PFSK-1 (cell line): ENCODE measurements around the gene AHNAK2.

Source experiments
- FOXP2 ChIP-seq: optimal IDR thresholded peaks from 2 replicates; pipeline ENCODE3; 2011; ENCODE audit warnings: borderline replicate concordance, control low read depth, inconsistent platforms; ENCODE audit not compliant: insufficient read depth; ENCODE audit errors: extremely low read length, extremely low read depth
- POLR2AphosphoS5 ChIP-seq: IDR thresholded peaks from 2 replicates; pipeline ENCODE4 v1.6.1; 2012; ENCODE audit warnings: low read depth, mild to moderate bottlenecking, control low read depth, low read length, moderate library complexity
- SIN3A ChIP-seq: IDR thresholded peaks from 2 replicates; pipeline ENCODE4 v1.6.1; 2012; ENCODE audit warnings: mild to moderate bottlenecking, low read length, moderate library complexity, borderline replicate concordance; ENCODE audit not compliant: insufficient read depth
- TAF1 ChIP-seq: IDR thresholded peaks from 2 replicates; pipeline ENCODE4 v1.6.1; 2012; ENCODE audit warnings: low read length, control low read depth, borderline replicate concordance; ENCODE audit not compliant: insufficient read depth
- TF ChIP-seq, protein P1 (sequence below), 2 experiments: IDR thresholded peaks; 2 replicates each; pipeline versions ENCODE4 v1.6.1 to v1.8.0; 2011 to 2012; ENCODE audit warnings: low read depth in 2 of 2, low read length in 2 of 2, control low read depth in 1 of 2, inconsistent platforms in 1 of 2, mild to moderate bottlenecking in 1 of 2, moderate library complexity in 1 of 2; ENCODE audit not compliant: insufficient read depth in 1 of 2

Gene AHNAK2

DNA sequence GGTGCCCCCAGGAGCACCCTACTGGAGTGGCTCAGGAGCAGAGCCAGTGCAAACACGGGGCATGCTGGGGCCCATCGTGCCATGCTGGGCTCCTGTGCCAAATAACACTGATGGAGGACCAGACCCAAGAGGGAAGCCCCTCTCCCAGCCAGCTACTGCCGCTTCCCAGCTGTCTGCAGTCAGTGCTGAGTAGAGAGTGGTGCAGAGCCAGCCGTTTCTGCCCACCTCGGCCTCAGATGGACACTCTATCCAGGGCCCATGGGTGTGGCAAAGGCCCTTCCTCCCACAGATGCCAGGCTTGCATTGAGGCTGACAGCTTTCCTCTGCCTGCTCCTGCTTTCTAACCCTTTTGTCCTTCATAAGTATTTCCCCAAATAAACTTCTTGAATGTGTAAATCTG, 20.6 kb upstream of the AHNAK2 start:
- no peak for TF ChIP-seq TAF1
- no peak for TF ChIP-seq SIN3A
- TF ChIP-seq, protein P1, sequence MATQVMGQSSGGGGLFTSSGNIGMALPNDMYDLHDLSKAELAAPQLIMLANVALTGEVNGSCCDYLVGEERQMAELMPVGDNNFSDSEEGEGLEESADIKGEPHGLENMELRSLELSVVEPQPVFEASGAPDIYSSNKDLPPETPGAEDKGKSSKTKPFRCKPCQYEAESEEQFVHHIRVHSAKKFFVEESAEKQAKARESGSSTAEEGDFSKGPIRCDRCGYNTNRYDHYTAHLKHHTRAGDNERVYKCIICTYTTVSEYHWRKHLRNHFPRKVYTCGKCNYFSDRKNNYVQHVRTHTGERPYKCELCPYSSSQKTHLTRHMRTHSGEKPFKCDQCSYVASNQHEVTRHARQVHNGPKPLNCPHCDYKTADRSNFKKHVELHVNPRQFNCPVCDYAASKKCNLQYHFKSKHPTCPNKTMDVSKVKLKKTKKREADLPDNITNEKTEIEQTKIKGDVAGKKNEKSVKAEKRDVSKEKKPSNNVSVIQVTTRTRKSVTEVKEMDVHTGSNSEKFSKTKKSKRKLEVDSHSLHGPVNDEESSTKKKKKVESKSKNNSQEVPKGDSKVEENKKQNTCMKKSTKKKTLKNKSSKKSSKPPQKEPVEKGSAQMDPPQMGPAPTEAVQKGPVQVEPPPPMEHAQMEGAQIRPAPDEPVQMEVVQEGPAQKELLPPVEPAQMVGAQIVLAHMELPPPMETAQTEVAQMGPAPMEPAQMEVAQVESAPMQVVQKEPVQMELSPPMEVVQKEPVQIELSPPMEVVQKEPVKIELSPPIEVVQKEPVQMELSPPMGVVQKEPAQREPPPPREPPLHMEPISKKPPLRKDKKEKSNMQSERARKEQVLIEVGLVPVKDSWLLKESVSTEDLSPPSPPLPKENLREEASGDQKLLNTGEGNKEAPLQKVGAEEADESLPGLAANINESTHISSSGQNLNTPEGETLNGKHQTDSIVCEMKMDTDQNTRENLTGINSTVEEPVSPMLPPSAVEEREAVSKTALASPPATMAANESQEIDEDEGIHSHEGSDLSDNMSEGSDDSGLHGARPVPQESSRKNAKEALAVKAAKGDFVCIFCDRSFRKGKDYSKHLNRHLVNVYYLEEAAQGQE (IDR thresholded peaks at IDR 0.05; ENCODE audit: insufficient read depth in 1 of 2, low read depth in 2 of 2, low read length in 2 of 2), result no peak
- no peak for TF ChIP-seq FOXP2
- no peak for TF ChIP-seq POLR2AphosphoS5

DNA sequence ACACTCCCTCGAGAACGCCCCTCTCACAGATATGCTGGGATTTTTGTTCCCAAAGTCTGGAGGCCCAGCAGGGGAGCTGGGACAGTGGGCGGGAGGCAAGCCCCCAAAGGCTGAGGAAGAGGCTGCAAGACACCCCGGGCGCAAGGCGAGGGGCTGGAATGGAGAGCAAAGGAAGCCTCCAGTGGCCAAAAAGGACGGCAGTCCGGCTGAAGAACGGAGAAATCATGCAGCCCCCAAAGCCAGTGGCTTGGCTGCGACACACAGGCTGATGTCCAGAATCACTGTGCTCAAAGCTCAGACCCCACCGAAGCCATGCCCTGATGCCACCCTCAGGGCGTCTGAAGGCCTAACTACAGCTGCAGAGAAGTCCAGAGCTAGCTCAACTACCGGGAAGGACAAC, 18.3 kb upstream of the AHNAK2 start:
- no peak for TF ChIP-seq TAF1
- no peak for TF ChIP-seq SIN3A
- TF ChIP-seq FOXP2, result no peak
- TF ChIP-seq, protein P1 (IDR thresholded peaks at IDR 0.05; ENCODE audit: insufficient read depth in 1 of 2, low read depth in 2 of 2, low read length in 2 of 2), result no peak
- TF ChIP-seq POLR2AphosphoS5, result no peak

DNA sequence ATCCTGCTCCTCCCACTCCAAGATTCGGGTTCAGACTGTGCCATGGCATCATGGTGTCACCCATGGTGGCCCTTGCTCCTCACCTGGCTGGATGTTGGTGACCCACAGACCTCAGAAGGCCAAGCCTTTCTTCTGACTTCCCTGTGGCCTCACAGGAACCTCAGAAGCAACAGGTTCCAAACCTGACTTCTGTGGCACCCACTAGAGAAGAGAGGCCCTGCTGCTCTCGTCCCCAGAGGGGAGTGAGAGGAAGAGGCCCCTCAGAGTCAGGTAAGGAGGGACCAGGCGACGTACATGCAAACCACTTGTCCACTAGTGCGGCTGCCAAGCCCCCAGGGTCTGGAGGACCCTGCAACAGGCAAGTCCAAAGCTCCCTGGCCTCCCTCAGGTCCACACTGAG, 17.9 kb upstream of the AHNAK2 start:
- TF ChIP-seq, protein P1 (IDR thresholded peaks at IDR 0.05; ENCODE audit: insufficient read depth in 1 of 2, low read depth in 2 of 2, low read length in 2 of 2), result no peak
- TF ChIP-seq FOXP2 (no peak), SIN3A (no peak), TAF1 (no peak), POLR2AphosphoS5 (no peak)

DNA sequence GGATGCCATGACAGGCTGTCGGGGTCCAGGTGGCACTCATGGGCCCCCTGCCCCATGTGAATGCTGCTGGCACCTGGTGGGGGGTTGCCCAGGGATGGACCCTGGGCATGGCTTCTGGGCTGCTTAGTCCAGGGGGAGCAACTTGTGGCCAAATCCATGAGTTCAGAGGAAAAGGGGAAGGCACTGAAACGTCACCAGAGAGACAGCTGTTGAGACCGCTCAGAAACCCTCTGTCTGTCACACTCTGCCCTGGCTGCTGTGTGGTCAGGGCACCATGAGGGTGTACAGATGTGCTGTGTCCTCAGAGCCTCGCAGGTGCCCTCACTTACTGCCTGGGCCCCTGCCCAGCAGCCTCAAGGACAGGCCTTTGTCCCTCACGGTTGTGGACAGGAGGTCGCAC, 16.8 kb upstream of the AHNAK2 start:
- TF ChIP-seq POLR2AphosphoS5, result no peak
- no peak for TF ChIP-seq TAF1
- TF ChIP-seq FOXP2, result no peak
- TF ChIP-seq SIN3A, result no peak

DNA sequence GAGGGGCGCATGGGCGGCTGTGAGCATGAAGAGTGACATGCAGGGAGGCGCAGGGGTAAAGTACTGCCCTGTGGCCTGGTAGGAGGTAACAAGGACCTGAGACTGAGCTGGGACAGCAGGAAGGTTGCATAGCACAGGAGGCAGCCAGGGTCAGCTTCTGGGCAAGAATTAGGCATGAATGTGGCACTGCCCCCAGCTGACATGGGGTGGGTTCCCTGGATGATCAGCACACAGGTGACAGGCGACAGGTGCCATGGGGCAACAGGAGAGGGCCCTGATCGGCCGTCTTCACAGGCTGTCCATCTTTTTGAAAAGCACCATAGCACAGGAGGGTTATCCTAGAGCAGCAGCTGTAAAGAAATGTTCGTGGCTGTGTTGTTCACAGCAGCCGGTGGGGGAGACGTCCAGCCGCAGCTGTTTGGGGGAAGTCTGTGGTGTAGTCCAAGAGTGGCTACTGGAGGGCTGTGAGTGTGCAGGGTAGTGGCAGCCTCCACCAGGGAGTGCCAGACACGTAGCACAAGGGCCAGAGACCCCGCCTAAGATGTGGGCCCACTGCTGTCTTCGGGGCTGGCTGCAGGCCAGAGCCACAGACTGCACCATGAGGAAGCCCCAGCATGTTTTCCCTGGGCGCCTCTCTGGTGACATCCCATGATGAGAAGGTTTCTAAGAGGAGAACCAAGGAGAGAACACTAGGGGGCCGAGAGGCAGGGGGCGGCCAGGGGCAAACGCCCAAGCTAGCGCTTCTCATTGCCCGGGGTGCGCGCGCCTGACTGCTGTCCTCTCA, 15.8 kb upstream of the AHNAK2 start:
- TF ChIP-seq FOXP2 (no peak), TAF1 (no peak), SIN3A (no peak), POLR2AphosphoS5 (no peak)
- TF ChIP-seq, protein P1 (IDR thresholded peaks at IDR 0.05; ENCODE audit: insufficient read depth in 1 of 2, low read depth in 2 of 2, low read length in 2 of 2), result no peak
